Heart right ventricle (tissue), 16 donors: ENCODE measurements around the gene SPP1. TPM values are rescaled to one million over a fixed set of nuclear protein-coding genes. Genes with fewer than 3 reads are reported as not detected.

ENCODE experiments used
- ATAC-seq, 8 donors: fragments of 200-7000 bp; cut with Tn5 transposase; one replicate each; pipeline ENCODE4 v1.9.1; 2020; ENCODE audit warnings: mild to moderate bottlenecking in 8 of 8, moderate library complexity in 8 of 8, moderate number of reproducible peaks in 1 of 8
- DNase-seq, 2 donors: peaks; one replicate each; pipeline ENCODE4 v3.0.0-alpha.2; 2020
- H3K27ac ChIP-seq, 10 donors: fragments of 200-600 bp; sonication (generic) in 2 of 10; one replicate each; pipeline versions ENCODE4 v1.5.0 to v1.8.0; 2020 to 2022; ENCODE audit warnings: mild to moderate bottlenecking in 3 of 10
- H3K27me3 ChIP-seq, 7 donors: fragments of 200-600 bp; one replicate each; pipeline ENCODE4 v1.8.0; 2021 to 2022; ENCODE audit warnings: mild to moderate bottlenecking in 2 of 7
- H3K36me3 ChIP-seq, 9 donors: fragments of 200-600 bp; sonication (generic) in 1 of 9; one replicate each; pipeline versions ENCODE4 v1.5.0 to v1.8.0; 2020 to 2022; ENCODE audit warnings: mild to moderate bottlenecking in 2 of 9
- H3K4me1 ChIP-seq, 9 donors: fragments of 200-600 bp; sonication (generic) in 1 of 9; one replicate each; pipeline versions ENCODE4 v1.5.0 to v1.8.0; 2020 to 2022; ENCODE audit warnings: mild to moderate bottlenecking in 4 of 9
- H3K4me3 ChIP-seq, 10 donors: fragments of 200-600 bp; sonication (generic) in 2 of 10; one replicate each; pipeline versions ENCODE4 v1.5.0 to v1.8.0; 2020 to 2022; ENCODE audit warnings: mild to moderate bottlenecking in 7 of 10, moderate library complexity in 2 of 10
- H3K9me3 ChIP-seq, 11 donors: fragments of 200-600 bp in 10 of 11; sonication (generic) in 2 of 11; one replicate each; pipeline versions ENCODE4 v1.5.0 to v1.8.0; 2013 to 2022; ENCODE audit warnings: mild to moderate bottlenecking in 2 of 11, control low read depth in 1 of 11, moderate library complexity in 1 of 11
- WGBS, 2 donors: extraction: QIAGEN DNeasy Blood & Tissue Kit; methylation state at CpG; one replicate each; pipeline ENCODE4 v1.1.7; 2013; ENCODE audit warnings: inconsistent platforms in 1 of 2; 5-methylcytosine and 5-hydroxymethylcytosine counted together
- intact Hi-C, 10 donors: fragments of 100-400 bp; cut with DNase I; formaldehyde crosslinking; loops; one replicate each; pipeline versions ENCODE4 v1.11.1 to v1.14.2; 2022
- long read RNA-seq, 3 donors: library from polyadenylated mRNA; unstranded; transcript quantifications; one replicate each; pipeline ENCODE4 v2.0.0, GENCODE V29; 2020 to 2021
- polyA plus RNA-seq, 2 donors: library from polyadenylated mRNA; stranded (reverse); fragments of 200-250 nt; gene quantifications; one replicate each; pipeline ENCODE4 v1.2.3, GENCODE V29; 2013
- total RNA-seq, 10 donors: library from RNA; stranded (reverse); fragmentation: NEBNext Ultra II Directional in 3 of 10; extraction: Animal tissue kit (Norgen Biotek cat#: 25700) in 3 of 10; gene quantifications; one replicate each; pipeline versions ENCODE4 v1.2.1 to v1.2.4, GENCODE V29; 2021 to 2023
- TF ChIP-seq, protein P1 (sequence below), 9 donors: fragments of 200-600 bp; sonication (generic) in 2 of 9; IDR thresholded peaks; one replicate each; pipeline versions ENCODE4 v1.5.0 to v1.8.0; 2021 to 2022; ENCODE audit warnings: antibody characterized with exemption in 9 of 9, mild to moderate bottlenecking in 5 of 9, moderate library complexity in 1 of 9
- donor health status: Arrhythmogenic right ventricular cardiomyopathy.
- donor health status: ischemic (EF 13 %, LVEDD 7.1; RV severe dilation, severe dysfunction).
- donor health status: healthy with polysubstance abuse.
- donor health status: DM: no; HTN: yes; CAD: no.
- donor health status: DM: no; HTN: no; CAD: no.
- donor health status: ischemic (EF 25% LVEDD 6.9; RV normal size, moderate dysfunction).
- donor health status: ischemic (EF 25% LVEDD 5.7; RV mildly dilated, moderate dysfunction).
- donor health status: healthy.
- donor health status: DM: yes; HTN: yes; CAD: no.
- donor health status: Ischemic cardiomyopathy.
- donor health status: ischemic (EF 35%, LVEDD 5.7; RV mildly dilated, moderate dysfunction).
- donor health status: nonischemic (EF 11% LVEDD 7.7; RV severe dilation, severe dysfunction).
- donor health status: DM: yes; HTN: yes; CAD: no.
- donor health status: PGD.
- donor health status: ischemic (EF 29% LVEDD 5.4; RV normal size, mild dysfunction).
- donor health status: nonischemic (EF 23%, LVEDD 6.1; RV moderate dilation, normal function).

The SPP1 gene
- 100 to 1,000 TPM in 1 of 10 donors, 10 to 100 TPM in 3, 1 to 10 TPM in 6; 1.2 to 246 (median 7.0) TPM for total RNA-seq
- 10 to 100 TPM in 1 of 2 donors, 1 to 10 TPM in 1; 2.2 to 41.1 TPM for polyA plus RNA-seq
- long read RNA-seq, donor 1, partial matches to known transcripts = 0 of 5 reads
- long read RNA-seq, donor 1, other reads (novel, unspliced or antisense) = 0 of 5 reads
- long read RNA-seq, donor 2, partial matches to known transcripts = 1 of 4 reads
- long read RNA-seq, donor 2, other reads (novel, unspliced or antisense) = 0 of 4 reads
- long read RNA-seq, donor 3, transcript SPP1-203 (7 exons, 1,473 nt) = major isoform, 6 of 10 reads
- long read RNA-seq, donor 3, partial matches to known transcripts = 2 of 10 reads
- long read RNA-seq, donor 3, other reads (novel, unspliced or antisense) = 1 of 10 reads

DNA sequence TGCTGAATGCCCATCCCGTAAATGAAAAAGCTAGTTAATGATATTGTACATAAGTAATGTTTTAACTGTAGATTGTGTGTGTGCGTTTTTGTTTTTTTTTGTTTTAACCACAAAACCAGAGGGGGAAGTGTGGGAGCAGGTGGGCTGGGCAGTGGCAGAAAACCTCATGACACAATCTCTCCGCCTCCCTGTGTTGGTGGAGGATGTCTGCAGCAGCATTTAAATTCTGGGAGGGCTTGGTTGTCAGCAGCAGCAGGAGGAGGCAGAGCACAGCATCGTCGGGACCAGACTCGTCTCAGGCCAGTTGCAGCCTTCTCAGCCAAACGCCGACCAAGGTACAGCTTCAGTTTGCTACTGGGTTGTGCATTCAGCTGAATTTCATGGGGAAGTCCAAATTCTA is at the start of gene SPP1:
SPP1 (plus strand) TSS at position 249 of the 400 bp plus-strand sequence. CDS start 1,182 bp downstream, outside the sequence.
- 33 to 37% methylated on average over 8 of the region's 8 CpGs for WGBS, 2 donors
- DNase-seq (no peak), ATAC-seq (peak in 2 of 8 donors; percentile 30 to 31)
- H3K4me1 ChIP-seq = peaks cover 0 to 18% (median 0%) of the 10 kb centered on the region in 9 donors
- intact Hi-C loops = loop anchor here in 4 of 10 donors (2.0 to 10.0 kb wide), 2 partner anchors 123 to 301 kb away; no protein-coding TSS in a partner anchor
- no peaks in the 10 kb centered on the region for H3K9me3 ChIP-seq
- peak within 1 kb of the TSS in 1 of 10 donors; percentile 2 for H3K4me3 ChIP-seq
- TF ChIP-seq, protein P1, sequence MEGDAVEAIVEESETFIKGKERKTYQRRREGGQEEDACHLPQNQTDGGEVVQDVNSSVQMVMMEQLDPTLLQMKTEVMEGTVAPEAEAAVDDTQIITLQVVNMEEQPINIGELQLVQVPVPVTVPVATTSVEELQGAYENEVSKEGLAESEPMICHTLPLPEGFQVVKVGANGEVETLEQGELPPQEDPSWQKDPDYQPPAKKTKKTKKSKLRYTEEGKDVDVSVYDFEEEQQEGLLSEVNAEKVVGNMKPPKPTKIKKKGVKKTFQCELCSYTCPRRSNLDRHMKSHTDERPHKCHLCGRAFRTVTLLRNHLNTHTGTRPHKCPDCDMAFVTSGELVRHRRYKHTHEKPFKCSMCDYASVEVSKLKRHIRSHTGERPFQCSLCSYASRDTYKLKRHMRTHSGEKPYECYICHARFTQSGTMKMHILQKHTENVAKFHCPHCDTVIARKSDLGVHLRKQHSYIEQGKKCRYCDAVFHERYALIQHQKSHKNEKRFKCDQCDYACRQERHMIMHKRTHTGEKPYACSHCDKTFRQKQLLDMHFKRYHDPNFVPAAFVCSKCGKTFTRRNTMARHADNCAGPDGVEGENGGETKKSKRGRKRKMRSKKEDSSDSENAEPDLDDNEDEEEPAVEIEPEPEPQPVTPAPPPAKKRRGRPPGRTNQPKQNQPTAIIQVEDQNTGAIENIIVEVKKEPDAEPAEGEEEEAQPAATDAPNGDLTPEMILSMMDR (IDR thresholded peaks at IDR 0.05) = no peak
- H3K27me3 ChIP-seq = peaks cover 0 to 37% (median 4%) of the 10 kb centered on the region in 7 donors
- H3K27ac ChIP-seq = no peak within 1 kb of the TSS
- no peaks in the 10 kb centered on the region for H3K36me3 ChIP-seq

- ATAC-seq (no peak), DNase-seq (no peak)
- H3K27me3 ChIP-seq = no peaks in the 10 kb centered on the region
- H3K9me3 ChIP-seq = peaks cover 0 to 15% (median 0%) of the 10 kb centered on the region in 11 donors
- WGBS, 2 donors = 79 to 91% methylated on average over 4 of the region's 4 CpGs
- H3K4me1 ChIP-seq = no peaks in the 10 kb centered on the region
- no peak overlapping the region for H3K4me3 ChIP-seq
- no peak overlapping the region for H3K27ac ChIP-seq
- intact Hi-C loops = loop anchor here in 6 of 10 donors (1.0 kb wide), 2 partner anchors 11 to 12 kb away; no protein-coding TSS in a partner anchor
- TF ChIP-seq, protein P1 (IDR thresholded peaks at IDR 0.05) = no peak
- no peaks in the 10 kb centered on the region for H3K36me3 ChIP-seq
Observed at GRCh38 chr4:87926554-87927098, 48.9 kb upstream of the SPP1 start.

DNA sequence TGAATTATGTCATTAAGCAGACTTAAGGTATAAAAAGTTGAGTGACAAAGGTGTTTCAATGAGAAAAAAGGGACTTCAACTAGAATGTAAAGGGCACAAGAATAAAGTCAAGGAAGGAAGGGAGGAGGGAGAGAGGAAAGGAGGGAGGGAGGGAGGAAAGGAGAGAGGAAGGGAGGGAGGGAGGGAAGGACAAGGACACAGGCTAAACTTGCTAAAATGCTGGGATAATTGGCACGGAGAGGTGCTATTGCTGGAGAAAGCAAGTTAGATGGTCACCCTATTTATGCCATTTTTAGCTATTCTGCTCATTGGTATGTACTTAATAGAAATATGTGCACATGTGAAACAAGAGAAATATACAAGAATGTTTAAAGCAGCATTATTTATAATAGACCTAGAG is 44.9 kb upstream of the SPP1 start:
- no peaks in the 10 kb centered on the region for H3K27me3 ChIP-seq
- peaks cover 0 to 27% (median 8%) of the 10 kb centered on the region in 11 donors for H3K9me3 ChIP-seq
- DNase-seq (no peak), ATAC-seq (no peak)
- WGBS, 2 donors = 67 to 80% methylated on average over 1 of the region's 1 CpG
- TF ChIP-seq, protein P1 (IDR thresholded peaks at IDR 0.05) = no peak
- no peak overlapping the region for H3K27ac ChIP-seq
- no peaks in the 10 kb centered on the region for H3K36me3 ChIP-seq
- intact Hi-C loops = loop anchor here in 1 of 10 donors (10.0 kb wide), 1 partner anchor 46 kb away; no protein-coding TSS in a partner anchor
- H3K4me1 ChIP-seq = no peaks in the 10 kb centered on the region
- no peak overlapping the region for H3K4me3 ChIP-seq

DNA sequence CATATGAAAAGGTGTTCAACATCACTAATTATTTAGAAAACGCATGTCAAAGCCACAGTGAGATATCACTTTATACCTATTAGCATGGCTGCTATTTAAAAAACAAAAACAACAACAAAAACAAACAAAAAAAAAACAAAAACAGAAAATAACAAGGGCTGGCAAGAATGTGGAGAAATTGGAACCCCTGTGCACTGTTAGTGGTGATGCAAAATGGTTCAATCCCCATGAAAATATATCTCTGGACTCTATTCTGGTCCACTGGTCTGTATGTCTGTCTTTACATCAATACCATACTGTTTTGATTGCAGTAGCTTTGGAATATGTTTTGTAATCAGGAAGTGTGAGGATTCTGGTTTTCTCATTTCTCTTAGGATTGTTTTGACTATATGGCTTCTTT is 43.6 kb upstream of the SPP1 start:
- Histone ChIP-seq H3K36me3 (no peaks in the 10 kb centered on the region), H3K27me3 (no peaks in the 10 kb centered on the region), H3K4me1 (no peaks in the 10 kb centered on the region), H3K27ac (no peak overlapping the region), H3K4me3 (no peak overlapping the region), H3K9me3 (peaks cover 0 to 27% (median 8%) of the 10 kb centered on the region in 11 donors)
- TF ChIP-seq, protein P1 (IDR thresholded peaks at IDR 0.05) = no peak
- DNase-seq (no peak), ATAC-seq (no peak)
- intact Hi-C loops = loop anchor here in 1 of 10 donors (10.0 kb wide), 1 partner anchor 47 kb away; no protein-coding TSS in a partner anchor
- 64 to 76% methylated on average over 1 of the region's 1 CpG for WGBS, 2 donors
